PC-9 (cell line): ENCODE results near the gene UBAP2. TPM values are rescaled to one million over a fixed set of nuclear protein-coding genes. Genes with fewer than 3 reads are reported as not detected.

ENCODE experiments used
- BruUV-seq: library from RNA; stranded (reverse); fragments of 400-500 nt; replicated peaks from 2 replicates; lab custom pipeline; 2021; lab: Mats Ljungman, UMichigan
- CTCF ChIA-PET: fragments of 300-600 bp; sonication (Branson Sonifier 250); formaldehyde crosslinking; loops from one replicate; lab custom pipeline; 2022; ENCODE audit warnings: antibody characterized with exemption; lab: Charles Lee
- POLR2A ChIA-PET: fragments of 300-600 bp; sonication (Branson Sonifier 250); formaldehyde crosslinking; loops from one replicate; lab custom pipeline; 2022; ENCODE audit warnings: antibody characterized with exemption; ENCODE audit not compliant: unreplicated experiment; lab: Charles Lee
- DNase-seq, 2 experiments: peaks; one replicate each; pipeline versions ENCODE4 v3.0.0 to v3.0.0-alpha.2; 2015 to 2022; ENCODE audit warnings: mixed read lengths in 1 of 2
- H2AFZ ChIP-seq: fragments of 200-600 bp; sonication (generic); 2 replicates; pipeline ENCODE4 v1.8.1; 2017; ENCODE audit warnings: antibody characterized with exemption
- H3F3A ChIP-seq: fragments of 200-600 bp; sonication (generic); 2 replicates; pipeline ENCODE4 v1.8.1; 2017; ENCODE audit warnings: antibody characterized with exemption, mild to moderate bottlenecking, low read depth; ENCODE audit not compliant: insufficient read depth
- H3K27ac ChIP-seq: fragments of 200-600 bp; sonication (generic); 2 replicates; pipeline ENCODE4 v1.6.1; 2016; ENCODE audit warnings: mixed run types
- H3K27me3 ChIP-seq: fragments of 200-600 bp; sonication (generic); 2 replicates; pipeline ENCODE4 v1.6.1; 2016; ENCODE audit warnings: low read depth, mixed run types; ENCODE audit not compliant: insufficient read depth
- H3K36me3 ChIP-seq: fragments of 200-600 bp; sonication (generic); 2 replicates; pipeline ENCODE4 v1.6.1; 2016; ENCODE audit warnings: low read depth, mixed run types
- H3K4me1 ChIP-seq: fragments of 200-600 bp; sonication (generic); replicated peaks from 2 replicates; pipeline ENCODE4 v1.6.1; 2016; ENCODE audit warnings: mixed run types; ENCODE audit not compliant: insufficient read depth
- H3K4me2 ChIP-seq: fragments of 200-600 bp; sonication (generic); 2 replicates; pipeline ENCODE4 v1.6.1; 2017; ENCODE audit warnings: mixed run types
- H3K4me3 ChIP-seq: fragments of 200-600 bp; sonication (generic); 2 replicates; pipeline ENCODE4 v1.6.1; 2016; ENCODE audit warnings: mixed run types
- H3K79me2 ChIP-seq: fragments of 200-600 bp; sonication (generic); 2 replicates; pipeline ENCODE4 v1.6.1; 2017; ENCODE audit warnings: low read depth, mixed run types
- H3K9me2 ChIP-seq: fragments of 200-600 bp; sonication (generic); 2 replicates; pipeline ENCODE4 v1.8.1; 2017; ENCODE audit warnings: mild to moderate bottlenecking; ENCODE audit not compliant: insufficient read depth
- H3K9me3 ChIP-seq: fragments of 200-600 bp; sonication (generic); 2 replicates; pipeline ENCODE4 v1.8.1; 2016; ENCODE audit warnings: low read depth; ENCODE audit not compliant: insufficient read depth
- H4K20me1 ChIP-seq: fragments of 200-600 bp; sonication (generic); 2 replicates; pipeline ENCODE4 v1.8.1; 2017; ENCODE audit not compliant: insufficient read depth
- EZH2 ChIP-seq: fragments of 200-600 bp; sonication (generic); IDR thresholded peaks from 2 replicates; pipeline ENCODE4 v1.8.0; 2017; ENCODE audit warnings: antibody characterized with exemption, low read depth
- intact Hi-C: fragments of 100-400 bp; cut with micrococcal nuclease; formaldehyde crosslinking; loops from one replicate; pipeline ENCODE4 v1.10.0; 2022; ENCODE audit not compliant: unreplicated experiment
- total RNA-seq: library from RNA; stranded (reverse); gene quantifications from 2 replicates; pipeline ENCODE4 v1.2.3, GENCODE V29; 2021
- TF ChIP-seq, protein P1 (sequence below): fragments of 200-600 bp; sonication (generic); conservative IDR thresholded peaks from 2 replicates; pipeline ENCODE4 v1.6.1; 2017; ENCODE audit warnings: mixed run types, antibody characterized with exemption, mild to moderate bottlenecking, moderate library complexity

The UBAP2 gene
- total RNA-seq, 1 experiment from 2014 or later = 27.6 TPM

GRCh38 chr9:34037626-34038025 lies 11.1 kb downstream of the UBAP2 start:
- intact Hi-C loops = no loop called here
- Histone ChIP-seq H3K79me2 (peaks cover 57% of the 10 kb centered on the region), H3K27ac (no peak overlapping the region), H3K9me2 (no peaks in the 10 kb centered on the region), H4K20me1 (peaks cover 15% of the 10 kb centered on the region), H3F3A (no peaks in the 10 kb centered on the region; the same call in 1 of the 2 replicates), H3K36me3 (peaks cover 3% of the 10 kb centered on the region; the same call in 1 of the 2 replicates), H3K27me3 (no peaks in the 10 kb centered on the region), H3K4me2 (no peak overlapping the region), H3K4me3 (no peak overlapping the region), H3K9me3 (no peaks in the 10 kb centered on the region), H2AFZ (no peak overlapping the region), H3K4me1 (no peaks in the 10 kb centered on the region)
- no TSS peak for BruUV-seq
- no peak for TF ChIP-seq EZH2
- TF ChIP-seq, protein P1, sequence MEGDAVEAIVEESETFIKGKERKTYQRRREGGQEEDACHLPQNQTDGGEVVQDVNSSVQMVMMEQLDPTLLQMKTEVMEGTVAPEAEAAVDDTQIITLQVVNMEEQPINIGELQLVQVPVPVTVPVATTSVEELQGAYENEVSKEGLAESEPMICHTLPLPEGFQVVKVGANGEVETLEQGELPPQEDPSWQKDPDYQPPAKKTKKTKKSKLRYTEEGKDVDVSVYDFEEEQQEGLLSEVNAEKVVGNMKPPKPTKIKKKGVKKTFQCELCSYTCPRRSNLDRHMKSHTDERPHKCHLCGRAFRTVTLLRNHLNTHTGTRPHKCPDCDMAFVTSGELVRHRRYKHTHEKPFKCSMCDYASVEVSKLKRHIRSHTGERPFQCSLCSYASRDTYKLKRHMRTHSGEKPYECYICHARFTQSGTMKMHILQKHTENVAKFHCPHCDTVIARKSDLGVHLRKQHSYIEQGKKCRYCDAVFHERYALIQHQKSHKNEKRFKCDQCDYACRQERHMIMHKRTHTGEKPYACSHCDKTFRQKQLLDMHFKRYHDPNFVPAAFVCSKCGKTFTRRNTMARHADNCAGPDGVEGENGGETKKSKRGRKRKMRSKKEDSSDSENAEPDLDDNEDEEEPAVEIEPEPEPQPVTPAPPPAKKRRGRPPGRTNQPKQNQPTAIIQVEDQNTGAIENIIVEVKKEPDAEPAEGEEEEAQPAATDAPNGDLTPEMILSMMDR = no peak
- CTCF ChIA-PET = interaction anchor here (0.7 kb wide), 1 partner anchor 37 kb away, joined by 10 read pairs; no protein-coding TSS in a partner anchor
- POLR2A ChIA-PET = no interaction called here
- DNase-seq = no peak

DNA sequence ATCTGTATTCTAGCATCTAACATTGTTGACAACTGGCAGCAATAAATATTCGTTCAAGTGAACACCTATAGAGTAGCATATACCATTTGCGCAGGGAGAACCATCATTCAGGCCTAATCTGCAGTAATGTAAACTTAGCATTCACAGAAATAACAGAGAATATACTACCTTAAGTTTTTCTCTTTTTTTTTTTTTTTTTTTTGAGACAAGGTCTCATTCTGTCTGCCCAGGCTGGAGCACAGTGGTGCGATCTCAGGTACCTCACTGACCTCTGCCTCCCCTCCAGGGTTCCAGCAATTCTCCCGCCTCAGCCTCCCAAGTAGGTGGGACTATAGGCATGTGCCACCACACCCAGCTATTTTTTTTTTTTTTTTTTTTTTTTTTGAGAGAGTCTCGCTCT lies 12.1 kb downstream of the UBAP2 start:
- H2AFZ ChIP-seq = no peak overlapping the region
- no peaks in the 10 kb centered on the region for H3K27me3 ChIP-seq
- no peak overlapping the region for H3K4me2 ChIP-seq
- intact Hi-C loops = no loop called here
- H3K4me3 ChIP-seq = no peak overlapping the region
- H4K20me1 ChIP-seq = peaks cover 13% of the 10 kb centered on the region; the same call in 1 of the 2 replicates
- H3K9me3 ChIP-seq = no peaks in the 10 kb centered on the region
- H3K4me1 ChIP-seq = no peaks in the 10 kb centered on the region
- H3K27ac ChIP-seq = no peak overlapping the region
- H3K79me2 ChIP-seq = peaks cover 57% of the 10 kb centered on the region
- TF ChIP-seq EZH2 = no peak
- TF ChIP-seq, protein P1 = no peak
- BruUV-seq = no TSS peak
- ChIA-PET CTCF (interaction anchor here (0.6 kb wide), 2 partner anchors 37 to 106 kb away, joined by 3 read pairs; no protein-coding TSS in a partner anchor), POLR2A (no interaction called here)
- DNase-seq = no peak
- peaks cover 3% of the 10 kb centered on the region; the same call in 1 of the 2 replicates for H3K36me3 ChIP-seq
- no peaks in the 10 kb centered on the region for H3K9me2 ChIP-seq
- H3F3A ChIP-seq = no peaks in the 10 kb centered on the region; the same call in 1 of the 2 replicates

DNA sequence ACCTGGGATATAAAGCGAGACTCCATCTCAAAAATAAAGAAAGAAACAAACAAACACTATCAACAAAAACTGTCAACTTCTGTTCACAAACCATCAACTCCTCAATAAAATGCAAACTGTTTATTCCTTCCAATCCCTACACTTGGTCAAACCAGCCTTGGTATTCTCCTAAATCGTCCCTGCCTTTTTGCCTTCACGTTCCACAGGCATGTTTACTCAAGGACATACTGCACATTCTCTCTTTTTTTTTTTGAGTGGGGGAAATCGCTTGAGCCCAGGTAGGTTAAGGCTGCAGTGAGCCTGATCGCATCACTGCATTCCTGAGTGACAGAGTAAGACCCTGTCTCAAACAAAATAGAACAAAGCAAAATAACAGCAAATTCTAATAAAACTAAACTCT lies 13.0 kb downstream of the UBAP2 start:
- H3F3A ChIP-seq = no peaks in the 10 kb centered on the region; the same call in 1 of the 2 replicates
- H3K4me1 ChIP-seq = no peaks in the 10 kb centered on the region
- no peak overlapping the region for H3K4me3 ChIP-seq
- H4K20me1 ChIP-seq = peaks cover 13% of the 10 kb centered on the region; the same call in 1 of the 2 replicates
- TF ChIP-seq, protein P1 = no peak
- TF ChIP-seq EZH2 = no peak
- BruUV-seq = no TSS peak
- H3K27ac ChIP-seq = no peak overlapping the region
- H3K9me3 ChIP-seq = no peaks in the 10 kb centered on the region
- H3K9me2 ChIP-seq = no peaks in the 10 kb centered on the region
- no peak overlapping the region for H3K4me2 ChIP-seq
- ChIA-PET POLR2A (no interaction called here), CTCF (no interaction called here)
- H2AFZ ChIP-seq = no peak overlapping the region
- H3K27me3 ChIP-seq = no peaks in the 10 kb centered on the region
- DNase-seq = no peak
- intact Hi-C loops = no loop called here
- peaks cover 3% of the 10 kb centered on the region; the same call in 1 of the 2 replicates for H3K36me3 ChIP-seq
- H3K79me2 ChIP-seq = peaks cover 50% of the 10 kb centered on the region
